Measurements from ENCODE around the gene C16orf96.

C16orf96 gene

DNA sequence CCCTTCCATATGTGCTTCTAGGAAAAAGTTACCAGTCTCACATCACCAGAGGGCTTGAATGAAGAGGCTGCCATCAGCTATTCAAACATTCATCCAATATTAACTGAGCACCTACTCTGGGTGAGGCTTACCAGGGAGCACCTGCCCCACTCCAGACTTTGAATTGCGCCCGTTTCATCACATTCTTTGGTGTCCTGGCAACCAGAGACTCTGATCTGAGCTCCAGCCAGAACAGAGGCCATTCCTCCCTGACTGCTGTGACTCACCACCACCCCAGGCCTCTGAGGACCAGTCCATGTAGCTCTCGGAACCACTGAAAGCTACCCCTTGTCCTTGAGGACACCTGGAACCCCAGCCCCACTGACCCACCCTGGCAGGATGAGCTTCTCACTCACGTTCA is at the start of gene C16orf96:
C16orf96 (plus strand) TSS at position 229 of the 400 bp plus-strand sequence; CDS start at position 379, 150 bp downstream.
- DNase-seq: no peak

DNA sequence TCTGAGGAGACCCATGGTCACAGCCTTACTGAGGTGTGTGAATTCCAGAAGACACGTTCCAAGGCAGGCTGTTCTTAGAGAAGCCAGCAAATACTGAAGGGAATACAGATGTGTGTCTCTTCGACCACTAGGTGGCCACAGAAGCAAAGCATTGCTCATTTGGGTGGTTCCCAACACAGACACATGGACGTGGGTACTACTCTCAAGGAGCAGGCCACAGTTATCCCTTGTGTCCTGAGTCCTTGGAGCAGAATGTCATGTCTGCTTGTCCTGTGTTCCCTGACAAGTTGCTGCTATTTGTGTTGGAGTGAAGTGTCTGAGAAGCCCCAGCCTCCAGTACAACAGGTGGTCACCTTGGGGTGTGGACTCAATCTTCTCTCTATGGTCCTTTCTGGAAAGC is 49.7 kb upstream of the C16orf96 start:
- DNase-seq: peak in 3 of 4 experiments; percentile 15 to 25 (median 18)

DNA sequence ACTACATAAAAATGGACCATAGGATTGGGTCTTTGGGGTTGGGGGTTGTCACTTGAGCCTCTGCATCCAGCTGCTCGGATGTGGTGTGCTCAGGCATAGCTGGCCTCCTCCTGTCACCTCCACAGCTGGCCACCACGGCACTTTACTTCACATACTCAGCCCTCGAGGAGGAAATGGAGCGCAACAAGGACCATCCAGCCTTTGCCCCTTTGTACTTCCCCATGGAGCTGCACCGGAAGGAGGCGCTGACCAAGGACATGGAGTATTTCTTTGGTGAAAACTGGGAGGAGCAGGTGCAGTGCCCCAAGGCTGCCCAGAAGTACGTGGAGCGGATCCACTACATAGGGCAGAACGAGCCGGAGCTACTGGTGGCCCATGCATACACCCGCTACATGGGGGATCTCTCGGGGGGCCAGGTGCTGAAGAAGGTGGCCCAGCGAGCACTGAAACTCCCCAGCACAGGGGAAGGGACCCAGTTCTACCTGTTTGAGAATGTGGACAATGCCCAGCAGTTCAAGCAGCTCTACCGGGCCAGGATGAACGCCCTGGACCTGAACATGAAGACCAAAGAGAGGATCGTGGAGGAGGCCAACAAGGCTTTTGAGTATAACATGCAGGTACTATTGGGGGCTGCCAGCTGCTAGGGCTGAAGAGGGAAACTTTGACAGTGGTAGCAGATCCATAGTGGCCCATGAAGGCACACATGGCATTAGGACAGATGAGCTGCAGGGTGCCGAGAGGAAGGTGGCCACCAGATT is 48.4 kb upstream of the C16orf96 start:
- no peak for DNase-seq

GRCh38 chr16:4508806-4509205 is 47.3 kb upstream of the C16orf96 start:
- DNase-seq: no peak

DNA sequence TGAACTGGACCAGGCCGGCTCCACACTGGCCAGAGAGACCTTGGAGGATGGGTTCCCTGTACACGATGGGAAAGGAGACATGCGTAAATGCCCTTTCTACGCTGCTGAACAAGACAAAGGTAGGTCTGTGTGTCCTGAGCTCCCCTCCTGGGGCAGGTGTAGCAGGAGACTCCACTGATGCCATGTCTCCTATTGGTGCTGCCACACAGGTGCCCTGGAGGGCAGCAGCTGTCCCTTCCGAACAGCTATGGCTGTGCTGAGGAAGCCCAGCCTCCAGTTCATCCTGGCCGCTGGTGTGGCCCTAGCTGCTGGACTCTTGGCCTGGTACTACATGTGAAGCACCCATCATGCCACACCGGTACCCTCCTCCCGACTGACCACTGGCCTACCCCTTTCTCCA is 46.7 kb upstream of the C16orf96 start:
- no peak for DNase-seq

DNA sequence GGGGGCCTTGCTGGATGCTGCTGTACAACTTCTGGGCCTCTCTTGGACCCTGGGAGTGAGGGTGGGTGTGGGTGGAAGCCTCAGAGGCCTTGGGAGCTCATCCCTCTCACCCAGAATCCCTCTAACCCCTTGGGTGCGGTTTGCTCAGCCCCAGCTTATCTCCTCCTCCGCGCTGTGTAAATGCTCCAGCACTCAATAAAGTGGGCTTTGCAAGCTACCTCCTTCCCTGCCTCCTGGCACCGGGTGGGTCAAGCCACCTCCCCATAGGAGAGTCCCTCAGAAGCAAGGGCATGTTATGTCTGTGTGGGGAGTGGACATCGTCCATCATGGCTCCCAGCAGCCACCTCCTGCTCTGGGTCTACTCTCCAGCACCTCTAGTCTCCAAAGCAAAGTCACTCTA is 46.0 kb upstream of the C16orf96 start:
- DNase-seq: no peak

- DNase-seq: no peak
These were observed 45.3 kb upstream of the C16orf96 start for GRCh38 chr16:4510747-4511426.

DNA sequence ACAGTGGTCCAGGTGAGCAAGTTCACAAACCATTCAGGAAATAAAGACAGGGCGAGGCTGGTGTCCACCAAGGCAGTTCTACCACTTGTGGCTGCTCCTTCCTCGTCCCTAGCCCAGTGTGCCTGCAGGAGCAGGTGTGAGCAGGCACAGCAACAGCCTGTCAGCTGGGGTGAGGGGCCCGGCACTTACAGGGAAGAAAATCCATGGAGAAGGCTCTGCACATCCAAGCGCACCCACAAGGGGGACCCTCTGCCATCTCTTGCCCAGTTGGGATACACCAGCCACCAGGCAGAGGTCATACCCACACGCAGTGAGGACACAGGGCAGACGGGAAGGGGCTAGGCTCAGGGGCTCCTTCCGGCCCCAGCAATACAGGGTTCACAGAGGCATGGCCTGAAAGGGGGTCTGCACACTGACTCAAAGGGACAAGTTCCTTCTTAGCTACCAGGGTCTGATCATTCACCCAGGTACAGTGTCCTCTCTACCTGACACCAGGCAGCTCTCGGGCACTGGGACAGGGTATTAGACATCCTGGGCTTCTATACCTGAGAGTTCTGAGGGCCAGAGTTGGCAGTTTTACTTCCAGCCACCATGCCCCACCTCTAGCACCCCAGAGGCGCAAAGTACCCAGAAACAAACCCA is 44.6 kb upstream of the C16orf96 start:
- no peak for DNase-seq

DNA sequence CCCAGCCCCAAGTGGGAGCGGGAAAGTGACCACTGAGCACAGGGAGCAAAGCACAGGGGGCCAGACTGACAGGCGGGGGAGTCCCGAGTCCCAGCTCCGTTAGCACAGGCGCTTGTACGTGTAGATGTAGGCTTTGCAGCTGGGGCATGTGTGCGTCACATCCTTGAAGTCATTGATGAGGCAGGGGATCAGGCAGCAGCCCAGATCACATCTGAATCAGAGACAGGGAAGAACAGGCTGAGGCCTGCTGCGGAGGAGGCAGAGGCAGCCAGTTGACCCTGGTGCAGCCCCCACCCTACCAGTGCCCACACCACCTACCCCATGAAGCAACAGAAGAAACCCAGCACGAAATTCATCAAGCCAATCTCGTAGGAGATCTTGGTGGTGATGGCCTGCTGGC is 43.7 kb upstream of the C16orf96 start:
- no peak for DNase-seq

DNA sequence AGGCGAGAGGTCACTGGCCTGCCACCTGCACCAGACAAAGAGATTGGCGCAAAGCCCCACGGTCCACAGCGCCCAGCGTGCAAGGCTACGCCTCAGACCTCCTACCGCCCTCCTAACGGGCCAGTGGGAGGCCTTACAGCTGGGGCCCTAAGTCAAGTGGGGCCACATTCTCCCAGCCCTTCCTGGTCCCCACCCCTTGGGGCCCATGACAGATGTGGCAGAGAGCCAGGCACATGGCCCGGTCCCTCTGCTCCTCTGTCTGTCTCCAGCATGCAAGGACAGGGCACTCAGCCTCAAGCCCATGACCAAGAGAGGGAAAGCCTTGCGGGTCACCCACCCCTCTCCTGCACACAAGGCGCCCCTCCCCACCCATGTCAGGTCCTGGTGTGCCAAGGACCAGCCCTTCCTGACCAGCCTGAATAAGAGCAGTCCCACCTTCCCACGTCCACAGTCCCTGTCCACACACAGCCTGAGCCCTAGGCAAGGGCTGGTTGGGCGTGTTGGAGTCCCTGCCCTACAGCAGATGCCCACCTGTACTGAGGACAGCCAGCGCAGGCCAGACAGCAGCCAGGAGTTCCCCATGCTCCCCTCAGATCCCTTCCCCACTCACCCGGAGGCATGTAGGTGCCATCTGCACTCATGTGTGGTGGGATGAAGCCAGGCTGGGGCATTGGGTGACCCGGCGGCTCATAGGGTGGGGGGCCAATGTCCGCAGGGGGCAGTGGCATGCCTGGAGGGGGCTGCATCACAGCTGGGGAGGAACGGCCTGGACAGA is 42.9 kb upstream of the C16orf96 start:
- DNase-seq: no peak

GRCh38 chr16:4513881-4514280 is 42.3 kb upstream of the C16orf96 start:
- no peak for DNase-seq

DNA sequence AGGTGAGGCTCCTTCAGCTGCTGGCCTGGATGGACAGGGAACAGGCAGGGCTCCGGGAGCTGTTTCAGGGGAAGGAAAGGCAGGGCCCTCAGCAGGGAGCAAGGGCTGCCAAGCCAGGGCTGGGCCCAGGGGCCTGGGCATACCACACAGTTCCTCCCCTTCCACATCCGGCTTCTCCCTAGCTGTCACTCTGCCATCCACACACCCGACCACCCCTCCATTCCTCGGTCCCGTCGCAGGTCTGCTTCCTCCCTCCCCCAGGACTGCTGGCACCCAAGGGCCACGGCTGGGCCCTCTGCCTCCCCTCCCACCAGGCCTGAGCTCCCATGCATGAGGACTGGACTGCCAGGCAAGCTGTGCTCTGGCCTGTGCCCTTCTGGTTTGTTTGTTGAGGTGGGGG is 41.5 kb upstream of the C16orf96 start:
- DNase-seq: no peak

GRCh38 chr16:4515611-4516233 is 40.4 kb upstream of the C16orf96 start:
- no peak for DNase-seq

- no peak for DNase-seq
These were observed 38.1 kb upstream of the C16orf96 start for GRCh38 chr16:4517812-4518680.

- DNase-seq: no peak
These were observed 36.7 kb upstream of the C16orf96 start for GRCh38 chr16:4519274-4520058.

- DNase-seq: no peak
These were observed 35.2 kb upstream of the C16orf96 start for GRCh38 chr16:4520913-4521312.

- DNase-seq: no peak
These were observed 34.0 kb upstream of the C16orf96 start for GRCh38 chr16:4522051-4522581.

DNA sequence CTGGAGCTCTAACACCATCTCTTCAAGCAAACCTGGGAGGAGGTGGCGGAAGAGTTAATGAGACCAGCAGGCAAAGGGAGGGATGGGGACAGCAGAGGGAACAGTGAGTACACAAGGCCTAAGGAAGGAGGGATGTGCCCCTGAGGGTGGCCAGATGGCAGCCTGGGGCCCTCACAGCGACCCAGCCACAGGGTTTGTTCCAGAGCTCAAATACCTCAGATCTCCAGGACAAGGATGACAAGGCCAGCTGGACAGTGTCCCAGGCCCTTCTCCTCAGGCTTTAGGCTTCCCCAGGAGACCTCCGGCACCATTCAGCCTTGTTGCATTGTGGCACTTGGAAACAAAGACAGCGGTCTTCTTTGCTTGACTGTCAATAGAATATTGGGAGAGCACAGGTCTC is 32.5 kb upstream of the C16orf96 start:
- no peak for DNase-seq

DNA sequence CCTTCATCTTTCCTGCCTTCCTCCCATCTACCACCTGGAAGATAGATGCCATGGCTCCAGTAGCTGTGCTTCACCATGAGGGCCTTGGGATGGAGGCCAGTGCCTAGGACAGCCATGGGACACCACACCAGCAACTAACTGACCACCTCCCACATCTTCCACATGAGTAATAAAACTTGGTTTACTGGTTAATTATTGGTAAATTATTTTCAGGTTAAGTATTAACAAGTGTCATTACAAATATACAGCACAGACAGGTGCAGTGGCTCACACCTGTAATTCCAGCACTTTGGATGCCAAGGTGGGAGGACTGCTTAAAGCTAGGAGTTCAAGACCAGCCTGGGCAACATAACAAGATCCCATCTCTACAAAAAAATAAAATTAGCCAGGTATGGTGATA is 31.6 kb upstream of the C16orf96 start:
- DNase-seq: no peak

DNA sequence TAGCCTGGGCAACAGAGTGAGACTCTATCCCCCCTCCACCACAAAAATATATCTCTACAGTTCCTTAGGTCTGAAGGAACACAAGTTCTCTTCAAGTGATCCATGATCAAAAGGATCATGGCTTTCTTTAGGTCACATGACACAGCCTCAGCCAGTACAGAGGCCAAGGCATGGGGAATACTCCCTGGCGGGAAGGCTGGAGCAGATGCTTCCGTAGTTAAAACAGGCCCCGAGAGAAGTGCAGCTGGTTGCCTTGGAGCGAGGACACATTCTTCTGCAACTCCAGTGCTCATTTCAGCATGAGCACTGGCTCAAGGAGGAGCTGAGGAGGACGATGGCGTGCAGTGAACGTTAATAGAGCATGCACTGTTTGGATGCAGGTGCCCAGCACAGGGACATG is 31.1 kb upstream of the C16orf96 start:
- no peak for DNase-seq

Measured in activated CD4-positive, CD25-positive, alpha-beta regulatory T cell (primary cell).